H7 (cell line): Measurements from ENCODE around the gene FNDC5. TPM values are rescaled to one million over a fixed set of nuclear protein-coding genes. Genes with fewer than 3 reads are reported as not detected.

Experiments
- total RNA-seq: library from RNA; depleted of rRNA; stranded (reverse); fragments of >200 nt; shearing (Covaris generic); gene quantifications from 2 replicates; pipeline ENCODE4 v1.2.3, GENCODE V29; 2014; rRNA removed

The FNDC5 gene
- total RNA-seq, 1 experiment from 2014 or later: 4.4 TPM

Other genes with a start within 250 kb of the FNDC5 start
- 64.8 and 71.3 TPM in 2 replicates for gene ZBTB8OS, start 220.4 kb downstream of the FNDC5 start, total RNA-seq
- gene RBBP4, start 219.7 kb downstream of the FNDC5 start, total RNA-seq: 311 and 325 TPM in 2 replicates
- 0.07 and 0.45 TPM in 2 replicates for gene SYNC, start 168.1 kb downstream of the FNDC5 start, total RNA-seq
- 239 and 260 TPM in 2 replicates for gene YARS1, start 53.6 kb downstream of the FNDC5 start, total RNA-seq
- 83.0 and 83.4 TPM in 2 replicates for gene S100PBP, start 53.3 kb downstream of the FNDC5 start, total RNA-seq
- 0.89 and 2.6 TPM in 2 replicates for gene HPCA, start 15.6 kb upstream of the FNDC5 start, total RNA-seq
- gene TMEM54, start 30.5 kb upstream of the FNDC5 start, total RNA-seq: 5.4 and 9.8 TPM in 2 replicates
- gene RNF19B, start 93.9 kb upstream of the FNDC5 start, total RNA-seq: 24.9 and 26.7 TPM in 2 replicates
- 151 and 168 TPM in 2 replicates for gene AK2, start 166.0 kb upstream of the FNDC5 start, total RNA-seq
- 0.96 and 2.5 TPM in 2 replicates for gene AZIN2, start 210.2 kb upstream of the FNDC5 start, total RNA-seq